ENCODE data around the gene RWDD4. TPM values are rescaled to one million over a fixed set of nuclear protein-coding genes. Genes with fewer than 3 reads are reported as not detected.

The RWDD4 gene
- 10 to 100 TPM; 17.3 to 20.2 TPM for total RNA-seq
- 10 to 100 TPM; 17.1 to 31.7 TPM for polyA plus RNA-seq
- long read RNA-seq, donor 1, transcript RWDD4-202 (7 exons, 2,590 nt): major isoform, 28 of 45 reads
- long read RNA-seq, donor 1, partial matches to known transcripts: 4 of 45 reads
- long read RNA-seq, donor 1, other reads (novel, unspliced or antisense): 13 of 45 reads
- long read RNA-seq, donor 2, transcript RWDD4-202 (7 exons, 2,590 nt): major isoform, 11 of 14 reads
- long read RNA-seq, donor 2, partial matches to known transcripts: 1 of 14 reads
- long read RNA-seq, donor 2, other reads (novel, unspliced or antisense): 2 of 14 reads

- intact Hi-C loops (cut with DNase I): loop anchor here (1.0 to 10.0 kb wide), 5 partner anchors 152 to 447 kb away; no protein-coding TSS in a partner anchor
- Histone ChIP-seq H3K4me1 (ENCODE audit: control insufficient read depth in 1 of 2, insufficient read depth in 2 of 2, low read length in 2 of 2) (peaks cover 0 to 6% of the 10 kb centered on the region in 2 donors), H3K9me3 (ENCODE audit: control insufficient read depth, low read length) (no peaks in the 10 kb centered on the region), H3K27me3 (ENCODE audit: control insufficient read depth in 1 of 2, insufficient read depth in 2 of 2, low read length in 1 of 2) (no peaks in the 10 kb centered on the region), H3K4me3 (ENCODE audit: low read length in 2 of 2) (peak within 1 kb of the TSS; percentile 97), H3K36me3 (ENCODE audit: control insufficient read depth in 1 of 2, insufficient read depth in 2 of 2, low read length in 1 of 2) (no peaks in the 10 kb centered on the region), H3K27ac (ENCODE audit: low read depth in 1 of 2, low read length in 2 of 2) (peak within 1 kb of the TSS in 1 of 2 donors; percentile 92)
- DNase-seq (peak; percentile 99), ATAC-seq (ENCODE audit: low FRiP score) (peak; percentile 100)
- 1% methylated on average over 56 to 57 of the region's 63 CpGs for WGBS, 2 donors
Measured at GRCh38 chr4:183659029-183659871, at the start of gene RWDD4, which contains the start of gene TRAPPC11. Gene RWDD4 (minus strand): TSS chr4:183659185. CDS start chr4:183658952, 233 bp downstream. Gene TRAPPC11 (plus strand): TSS chr4:183659293. CDS start chr4:183663868, 4,575 bp downstream.

GRCh38 chr4:183702492-183702891, 43.5 kb upstream of the RWDD4 start:
- ATAC-seq (ENCODE audit: low FRiP score): no peak
- WGBS, 2 donors: 67 to 96% methylated on average over 1 of the region's 1 CpG
- H3K27ac ChIP-seq (ENCODE audit: low read depth in 1 of 2, low read length in 2 of 2): no peak overlapping the region
- H3K27me3 ChIP-seq (ENCODE audit: control insufficient read depth in 1 of 2, insufficient read depth in 2 of 2, low read length in 1 of 2): no peaks in the 10 kb centered on the region
- intact Hi-C loops (cut with DNase I): no loop called here
- H3K36me3 ChIP-seq (ENCODE audit: control insufficient read depth in 1 of 2, insufficient read depth in 2 of 2, low read length in 1 of 2): peaks cover 9 to 16% of the 10 kb centered on the region in 2 donors
- H3K9me3 ChIP-seq (ENCODE audit: control insufficient read depth, low read length): no peaks in the 10 kb centered on the region
- H3K4me3 ChIP-seq (ENCODE audit: low read length in 2 of 2): no peak overlapping the region
- no peaks in the 10 kb centered on the region for H3K4me1 ChIP-seq (ENCODE audit: control insufficient read depth in 1 of 2, insufficient read depth in 2 of 2, low read length in 2 of 2)
- no peak for DNase-seq

GRCh38 chr4:183700407-183700806, 41.4 kb upstream of the RWDD4 start:
- no peak overlapping the region for H3K4me3 ChIP-seq (ENCODE audit: low read length in 2 of 2)
- H3K4me1 ChIP-seq (ENCODE audit: control insufficient read depth in 1 of 2, insufficient read depth in 2 of 2, low read length in 2 of 2): no peaks in the 10 kb centered on the region
- WGBS, 2 donors: 96 to 97% methylated on average over 4 of the region's 4 CpGs
- intact Hi-C loops (cut with DNase I): no loop called here
- ATAC-seq (ENCODE audit: low FRiP score) (no peak), DNase-seq (no peak)
- peaks cover 12 to 13% of the 10 kb centered on the region in 2 donors for H3K36me3 ChIP-seq (ENCODE audit: control insufficient read depth in 1 of 2, insufficient read depth in 2 of 2, low read length in 1 of 2)
- H3K27ac ChIP-seq (ENCODE audit: low read depth in 1 of 2, low read length in 2 of 2): no peak overlapping the region
- H3K9me3 ChIP-seq (ENCODE audit: control insufficient read depth, low read length): no peaks in the 10 kb centered on the region
- no peaks in the 10 kb centered on the region for H3K27me3 ChIP-seq (ENCODE audit: control insufficient read depth in 1 of 2, insufficient read depth in 2 of 2, low read length in 1 of 2)

- no peak for ATAC-seq (ENCODE audit: low FRiP score)
- Histone ChIP-seq H3K36me3 (ENCODE audit: control insufficient read depth in 1 of 2, insufficient read depth in 2 of 2, low read length in 1 of 2) (peaks cover 12 to 13% of the 10 kb centered on the region in 2 donors), H3K27me3 (ENCODE audit: control insufficient read depth in 1 of 2, insufficient read depth in 2 of 2, low read length in 1 of 2) (no peaks in the 10 kb centered on the region), H3K9me3 (ENCODE audit: control insufficient read depth, low read length) (no peaks in the 10 kb centered on the region), H3K27ac (ENCODE audit: low read depth in 1 of 2, low read length in 2 of 2) (no peak overlapping the region), H3K4me3 (ENCODE audit: low read length in 2 of 2) (no peak overlapping the region), H3K4me1 (ENCODE audit: control insufficient read depth in 1 of 2, insufficient read depth in 2 of 2, low read length in 2 of 2) (no peaks in the 10 kb centered on the region)
- intact Hi-C loops (cut with DNase I): no loop called here
- no peak for DNase-seq
Measured at GRCh38 chr4:183698909-183699308, 39.9 kb upstream of the RWDD4 start.

GRCh38 chr4:183691897-183692296, 32.9 kb upstream of the RWDD4 start:
- Histone ChIP-seq H3K4me1 (ENCODE audit: control insufficient read depth in 1 of 2, insufficient read depth in 2 of 2, low read length in 2 of 2) (no peaks in the 10 kb centered on the region), H3K27me3 (ENCODE audit: control insufficient read depth in 1 of 2, insufficient read depth in 2 of 2, low read length in 1 of 2) (no peaks in the 10 kb centered on the region), H3K36me3 (ENCODE audit: control insufficient read depth in 1 of 2, insufficient read depth in 2 of 2, low read length in 1 of 2) (peaks cover 7 to 8% of the 10 kb centered on the region in 2 donors), H3K9me3 (ENCODE audit: control insufficient read depth, low read length) (no peaks in the 10 kb centered on the region), H3K27ac (ENCODE audit: low read depth in 1 of 2, low read length in 2 of 2) (no peak overlapping the region), H3K4me3 (ENCODE audit: low read length in 2 of 2) (no peak overlapping the region)
- DNase-seq (no peak), ATAC-seq (ENCODE audit: low FRiP score) (no peak)
- intact Hi-C loops (cut with DNase I): no loop called here

- Histone ChIP-seq H3K27me3 (ENCODE audit: control insufficient read depth in 1 of 2, insufficient read depth in 2 of 2, low read length in 1 of 2) (no peaks in the 10 kb centered on the region), H3K36me3 (ENCODE audit: control insufficient read depth in 1 of 2, insufficient read depth in 2 of 2, low read length in 1 of 2) (peaks cover 3 to 8% of the 10 kb centered on the region in 2 donors), H3K4me1 (ENCODE audit: control insufficient read depth in 1 of 2, insufficient read depth in 2 of 2, low read length in 2 of 2) (no peaks in the 10 kb centered on the region), H3K4me3 (ENCODE audit: low read length in 2 of 2) (no peak overlapping the region), H3K27ac (ENCODE audit: low read depth in 1 of 2, low read length in 2 of 2) (no peak overlapping the region), H3K9me3 (ENCODE audit: control insufficient read depth, low read length) (no peaks in the 10 kb centered on the region)
- ATAC-seq (ENCODE audit: low FRiP score) (no peak), DNase-seq (no peak)
- intact Hi-C loops (cut with DNase I): no loop called here
Measured at GRCh38 chr4:183691006-183691405, 32.0 kb upstream of the RWDD4 start.

GRCh38 chr4:183688216-183688615, 29.2 kb upstream of the RWDD4 start:
- no peak for DNase-seq
- intact Hi-C loops (cut with DNase I): no loop called here
- ATAC-seq (ENCODE audit: low FRiP score): no peak
- Histone ChIP-seq H3K36me3 (ENCODE audit: control insufficient read depth in 1 of 2, insufficient read depth in 2 of 2, low read length in 1 of 2) (peaks cover 3 to 5% of the 10 kb centered on the region in 2 donors), H3K27me3 (ENCODE audit: control insufficient read depth in 1 of 2, insufficient read depth in 2 of 2, low read length in 1 of 2) (no peaks in the 10 kb centered on the region), H3K4me3 (ENCODE audit: low read length in 2 of 2) (no peak overlapping the region), H3K27ac (ENCODE audit: low read depth in 1 of 2, low read length in 2 of 2) (no peak overlapping the region), H3K9me3 (ENCODE audit: control insufficient read depth, low read length) (no peaks in the 10 kb centered on the region), H3K4me1 (ENCODE audit: control insufficient read depth in 1 of 2, insufficient read depth in 2 of 2, low read length in 2 of 2) (no peaks in the 10 kb centered on the region)
- 81 to 82% methylated on average over 6 of the region's 6 CpGs for WGBS, 2 donors

GRCh38 chr4:183686461-183686860, 27.5 kb upstream of the RWDD4 start:
- WGBS, 2 donors: 77 to 82% methylated on average over 2 of the region's 2 CpGs
- H3K36me3 ChIP-seq (ENCODE audit: control insufficient read depth in 1 of 2, insufficient read depth in 2 of 2, low read length in 1 of 2): peaks cover 0 to 2% of the 10 kb centered on the region in 2 donors
- intact Hi-C loops (cut with DNase I): no loop called here
- no peak overlapping the region for H3K27ac ChIP-seq (ENCODE audit: low read depth in 1 of 2, low read length in 2 of 2)
- no peaks in the 10 kb centered on the region for H3K9me3 ChIP-seq (ENCODE audit: control insufficient read depth, low read length)
- ATAC-seq (ENCODE audit: low FRiP score) (no peak), DNase-seq (no peak)
- no peaks in the 10 kb centered on the region for H3K4me1 ChIP-seq (ENCODE audit: control insufficient read depth in 1 of 2, insufficient read depth in 2 of 2, low read length in 2 of 2)
- no peaks in the 10 kb centered on the region for H3K27me3 ChIP-seq (ENCODE audit: control insufficient read depth in 1 of 2, insufficient read depth in 2 of 2, low read length in 1 of 2)
- H3K4me3 ChIP-seq (ENCODE audit: low read length in 2 of 2): no peak overlapping the region

All from aorta (tissue), 5 donors.